GM18907 (cell line): ENCODE data around the gene MST1R.

Experiments used
- ATAC-seq: cut with Tn5 transposase; IDR thresholded peaks from one replicate; pipeline ENCODE4 v1.9.1; 2021; ENCODE audit warnings: mild to moderate bottlenecking, moderate library complexity; ENCODE audit not compliant: unreplicated experiment

MST1R gene

DNA sequence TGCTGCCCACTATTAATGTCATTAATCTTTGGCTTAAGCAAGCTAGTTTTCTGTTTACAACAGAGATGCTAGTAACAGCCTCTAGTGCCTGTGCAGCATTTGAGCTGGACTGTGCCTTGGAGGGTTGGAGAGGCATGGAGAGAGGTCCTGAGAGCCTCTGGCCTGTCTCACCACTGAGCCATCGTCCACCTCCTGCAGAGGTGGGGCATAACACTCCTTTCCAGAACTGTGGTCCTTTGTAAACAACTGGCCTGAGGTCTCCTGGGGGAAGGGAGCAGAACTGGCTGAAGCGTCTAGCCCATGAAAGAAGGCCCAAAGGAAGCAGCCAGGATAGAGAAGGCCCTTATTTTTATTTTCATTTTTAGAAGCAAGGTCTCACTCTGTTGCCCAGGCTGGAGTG lies 24.0 kb downstream of the MST1R start:
- no peak for ATAC-seq

- no peak for ATAC-seq
Observed at GRCh38 chr3:49878686-49879085, 25.0 kb downstream of the MST1R start.

- no peak for ATAC-seq
Observed at GRCh38 chr3:49877716-49878115, 26.0 kb downstream of the MST1R start.

- no peak for ATAC-seq
Observed at GRCh38 chr3:49876567-49876966, 27.1 kb downstream of the MST1R start.

- ATAC-seq, result no peak
Observed at GRCh38 chr3:49873623-49874022, 30.1 kb downstream of the MST1R start.

DNA sequence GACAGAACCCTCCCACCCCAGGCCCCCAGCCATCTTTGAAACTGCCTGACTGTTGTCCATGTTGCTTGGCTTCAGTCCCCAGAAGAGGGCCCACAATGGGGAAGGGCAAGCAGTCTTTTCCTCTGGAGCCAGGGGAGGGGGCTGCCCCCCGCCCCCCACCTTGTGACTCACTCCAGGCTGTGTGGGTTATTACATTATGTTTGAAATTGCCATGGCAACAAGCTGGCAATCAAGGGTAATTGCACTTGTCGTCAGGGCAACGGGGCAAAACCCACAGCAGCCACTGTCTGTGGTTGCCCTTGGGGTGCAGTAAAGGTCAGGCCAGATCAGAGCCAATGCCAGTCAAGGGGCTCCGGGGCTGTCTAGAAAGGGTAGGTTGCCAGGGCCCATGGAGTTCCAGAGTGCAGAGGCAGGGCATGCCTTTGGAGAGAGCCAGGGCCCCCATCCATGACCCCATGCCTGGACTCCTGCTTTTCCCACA lies 30.8 kb downstream of the MST1R start:
- ATAC-seq, result no peak

GRCh38 chr3:49871531-49872153 lies 32.0 kb downstream of the MST1R start:
- ATAC-seq, result no peak

GRCh38 chr3:49869525-49870126 lies 34.0 kb downstream of the MST1R start, which contains the start of gene CAMKV:
Gene CAMKV, minus strand, starts transcription at chr3:49869906. Its CDS starts 7,518 bp downstream, at chr3:49862388.
- no peak for ATAC-seq

- ATAC-seq, result no peak
Observed at GRCh38 chr3:49868862-49869466, 34.7 kb downstream of the MST1R start.

- ATAC-seq, result no peak
Observed at GRCh38 chr3:49867871-49868321, 35.8 kb downstream of the MST1R start.

- no peak for ATAC-seq
Observed at GRCh38 chr3:49867400-49867799, 36.3 kb downstream of the MST1R start.

GRCh38 chr3:49865198-49865784 lies 38.4 kb downstream of the MST1R start:
- no peak for ATAC-seq

DNA sequence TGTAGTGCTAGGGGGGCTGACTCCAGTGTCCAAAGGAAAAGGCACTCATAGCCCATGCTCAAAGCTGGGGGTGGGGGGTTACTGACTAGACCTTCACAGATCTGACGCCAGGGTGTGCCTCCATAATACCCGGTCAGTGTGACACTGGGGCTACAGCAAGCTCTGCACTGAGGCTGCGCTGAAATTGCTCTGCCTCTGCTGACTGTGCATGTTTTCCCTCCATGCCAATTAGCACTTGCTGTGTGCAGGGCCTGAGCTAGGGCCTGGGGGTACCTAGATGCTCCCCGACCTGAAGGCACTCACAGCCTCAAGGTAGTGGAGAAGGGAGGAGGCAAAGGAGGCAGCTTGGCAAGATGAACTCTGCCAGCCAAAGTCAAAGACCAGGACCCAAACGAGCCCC lies 39.2 kb downstream of the MST1R start:
- no peak for ATAC-seq

DNA sequence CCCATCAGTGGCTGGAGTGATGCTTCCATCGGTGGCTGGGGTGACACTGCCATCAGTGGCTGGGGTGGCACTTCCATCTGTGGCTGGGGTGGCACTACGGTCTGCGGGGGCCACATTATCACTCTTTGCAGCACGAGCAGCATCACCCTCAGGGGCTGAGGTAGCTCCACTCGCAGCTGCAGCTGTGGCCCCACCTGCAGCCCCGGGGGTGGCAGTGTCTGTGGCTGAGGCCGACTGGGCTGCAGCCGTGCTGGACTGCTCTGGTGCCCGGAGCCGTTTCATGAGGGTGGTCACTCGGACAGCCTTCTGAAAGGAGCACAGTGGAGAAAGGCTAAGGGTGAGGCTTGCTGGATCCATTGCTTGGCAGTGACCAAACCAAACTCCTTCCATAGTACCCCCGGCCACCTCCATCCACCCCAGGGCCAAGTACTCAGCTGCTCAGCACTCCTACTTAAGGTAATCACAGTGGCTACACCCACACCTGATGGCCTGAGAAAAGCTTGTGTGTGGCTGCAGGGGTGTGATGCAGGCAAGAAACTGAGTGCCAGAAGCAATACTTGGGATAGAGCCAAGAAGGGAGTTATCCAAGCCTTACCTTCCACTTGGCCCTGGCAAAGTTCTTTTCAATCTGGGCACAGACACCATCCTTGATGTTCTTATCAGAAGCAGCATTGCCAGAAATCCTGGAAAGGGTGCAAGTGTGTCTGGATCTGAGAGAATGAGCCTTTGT lies 43.9 kb downstream of the MST1R start:
- ATAC-seq, result no peak

GRCh38 chr3:49856181-49857005 lies 47.3 kb downstream of the MST1R start, which contains the start of gene TRAIP:
Gene TRAIP, minus strand, starts transcription at chr3:49856564. Its CDS starts 111 bp downstream, at chr3:49856453.
- ATAC-seq, result peak; percentile 94

- no peak for ATAC-seq
Observed at GRCh38 chr3:49855662-49856061, 48.0 kb downstream of the MST1R start.

- no peak for ATAC-seq
Observed at GRCh38 chr3:49845694-49846093, 58.0 kb downstream of the MST1R start.

DNA sequence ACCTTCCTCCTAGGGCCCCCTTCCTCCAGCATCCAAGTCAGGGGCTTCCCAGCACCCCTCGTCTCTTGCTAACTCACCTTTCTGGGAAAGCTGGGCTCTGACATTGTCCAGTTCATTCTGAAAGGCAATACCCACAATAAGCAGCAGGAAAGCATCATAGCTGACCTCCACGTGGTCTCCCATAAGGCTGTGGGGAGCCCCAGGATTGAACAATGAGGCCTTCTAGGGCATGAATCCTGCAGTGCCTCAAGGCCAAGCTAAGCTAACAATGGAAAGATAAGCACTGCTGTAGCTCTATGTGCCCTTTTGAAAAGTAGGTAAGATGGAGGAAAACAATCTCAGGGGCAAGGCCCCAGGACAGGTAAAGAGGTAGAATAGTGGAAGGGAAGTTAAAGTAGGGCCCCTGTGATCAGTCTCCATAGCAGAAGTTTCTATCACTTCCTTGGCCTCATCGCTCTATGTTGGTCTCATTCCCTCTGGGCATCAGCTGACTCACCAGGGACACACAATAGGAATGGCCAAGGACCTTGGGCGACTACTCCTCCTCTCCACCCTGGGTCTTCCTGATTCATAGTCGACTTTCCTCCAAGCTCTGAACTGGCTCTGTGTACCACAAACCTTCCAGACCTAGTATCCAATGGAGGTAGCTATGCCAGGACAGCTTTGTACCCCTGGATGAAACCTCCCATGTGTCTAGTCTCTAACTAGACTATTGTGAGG lies 59.0 kb downstream of the MST1R start:
- ATAC-seq, result no peak

GRCh38 chr3:49842843-49843517 lies 60.7 kb downstream of the MST1R start:
- no peak for ATAC-seq
